Liver (tissue), 9 donors: ENCODE measurements around the gene GCN1. TPM values are rescaled to one million over a fixed set of nuclear protein-coding genes. Genes with fewer than 3 reads are reported as not detected.

Source experiments
- DNase-seq: peaks from one replicate; pipeline ENCODE4 v3.0.0-alpha.2; 2017; ENCODE audit warnings: low spot score
- H3K27ac ChIP-seq, 2 donors: one replicate each; pipeline ENCODE4 v1.7.0; 2013; ENCODE audit warnings: inconsistent platforms in 2 of 2, low read length in 2 of 2, control low read depth in 1 of 2, low read depth in 1 of 2, mild to moderate bottlenecking in 1 of 2
- H3K27me3 ChIP-seq, 4 donors: one replicate each; pipeline versions ENCODE4 v1.6.1 to v1.7.0; 2013; ENCODE audit warnings: low read length in 3 of 4, inconsistent platforms in 1 of 4, mild to moderate bottlenecking in 1 of 4, moderate library complexity in 1 of 4; ENCODE audit not compliant: control insufficient read depth in 4 of 4, insufficient read depth in 4 of 4
- H3K36me3 ChIP-seq, 4 donors: one replicate each; pipeline versions ENCODE4 v1.6.1 to v1.7.0; 2013; ENCODE audit warnings: low read length in 3 of 4, mild to moderate bottlenecking in 3 of 4, low read depth in 1 of 4, moderate library complexity in 1 of 4; ENCODE audit not compliant: control insufficient read depth in 4 of 4, insufficient read depth in 3 of 4
- H3K4me1 ChIP-seq, 4 donors: one replicate each; pipeline versions ENCODE4 v1.6.1 to v1.7.0; 2013; ENCODE audit warnings: low read length in 3 of 4, mild to moderate bottlenecking in 3 of 4, moderate library complexity in 1 of 4; ENCODE audit not compliant: control insufficient read depth in 4 of 4, insufficient read depth in 4 of 4
- H3K4me3 ChIP-seq, 3 donors: one replicate each; pipeline versions ENCODE4 v1.6.1 to v1.7.0; 2013; ENCODE audit warnings: low read length in 3 of 3, control low read depth in 1 of 3, low read depth in 1 of 3, mild to moderate bottlenecking in 1 of 3
- H3K9ac ChIP-seq, 2 donors: one replicate each; pipeline ENCODE4 v1.7.0; 2013; ENCODE audit warnings: low read length in 2 of 2, mild to moderate bottlenecking in 2 of 2, moderate library complexity in 2 of 2, control low read depth in 1 of 2, low read depth in 1 of 2
- H3K9me3 ChIP-seq, 4 donors: one replicate each; pipeline versions ENCODE4 v1.6.1 to v1.7.0; 2013; ENCODE audit warnings: low read length in 3 of 4; ENCODE audit not compliant: control insufficient read depth in 4 of 4
- EGR1 ChIP-seq, 2 donors: IDR thresholded peaks; 2 replicates each; pipeline ENCODE4 v1.6.1; 2016 to 2018; ENCODE audit warnings: antibody characterized with exemption in 2 of 2, low read depth in 2 of 2
- FOXA1 ChIP-seq: IDR thresholded peaks from 2 replicates; pipeline ENCODE4 v1.6.1; 2016; ENCODE audit warnings: antibody characterized with exemption
- GABPA ChIP-seq, 2 donors: IDR thresholded peaks in 1 of 2; conservative IDR thresholded peaks in 1 of 2; 2 replicates each; pipeline ENCODE4 v1.6.1; 2016; ENCODE audit warnings: antibody characterized with exemption in 2 of 2, mild to moderate bottlenecking in 1 of 2, moderate library complexity in 1 of 2
- HNF4A ChIP-seq, 2 donors: conservative IDR thresholded peaks; 2 replicates each; pipeline ENCODE4 v1.6.1; 2016; ENCODE audit warnings: antibody characterized with exemption in 2 of 2, mild to moderate bottlenecking in 2 of 2
- RXRA ChIP-seq, 2 donors: IDR thresholded peaks; 2 replicates each; pipeline ENCODE4 v1.6.1; 2017 to 2018; ENCODE audit warnings: antibody characterized with exemption in 2 of 2, mild to moderate bottlenecking in 1 of 2
- TAF1 ChIP-seq: conservative IDR thresholded peaks from 2 replicates; pipeline ENCODE4 v1.6.1; 2016; ENCODE audit warnings: antibody characterized with exemption, mild to moderate bottlenecking
- YY1 ChIP-seq: IDR thresholded peaks from 2 replicates; pipeline ENCODE4 v1.6.1; 2016; ENCODE audit warnings: antibody characterized with exemption, mild to moderate bottlenecking
- WGBS: extraction: QIAGEN DNeasy Blood & Tissue Kit; methylation state at CpG from one replicate; pipeline ENCODE4 v1.1.7; 2013; 5-methylcytosine and 5-hydroxymethylcytosine counted together
- polyA plus RNA-seq, 2 donors: library from polyadenylated mRNA; stranded (reverse) in 1 of 2; unstranded in 1 of 2; fragments of 200-250 nt in 1 of 2; fragments of >200 nt in 1 of 2; fragmentation: Nextera tagmentation in 1 of 2; extraction: Ambion mirVana in 1 of 2; gene quantifications; one replicate each; pipeline versions ENCODE4 v1.2.1 to v1.2.3, GENCODE V29; 2013 to 2015
- total RNA-seq, 2 donors: library from RNA; depleted of rRNA; stranded (reverse); fragments of >200 nt; gene quantifications; one replicate each; pipeline ENCODE4 v1.2.3, GENCODE V29; 2014
- TF ChIP-seq, protein P1 (sequence below): fragments of 150-350 bp; IDR thresholded peaks from 2 replicates; pipeline ENCODE4 v1.5.1; 2017; ENCODE audit warnings: improper control_type of control experiment, low read depth, low read length; ENCODE audit not compliant: missing input control
- TF ChIP-seq, protein P2 (sequence below): IDR thresholded peaks from 2 replicates; pipeline ENCODE4 v1.6.1; 2016; ENCODE audit warnings: antibody characterized with exemption
- TF ChIP-seq, protein P3 (sequence below): IDR thresholded peaks from 2 replicates; pipeline ENCODE4 v1.6.1; 2016; ENCODE audit warnings: antibody characterized with exemption
- TF ChIP-seq, protein P4 (sequence below): IDR thresholded peaks from 2 replicates; pipeline ENCODE4 v1.6.1; 2016; ENCODE audit warnings: antibody characterized with exemption
- donor health status: healthy.
- donor health status: healthy.
- donor health status: healthy.
- donor health status: healthy.
- donor health status: healthy.

The GCN1 gene
- total and polyA plus RNA-seq, 4 donors = 7.3 to 78.6 (median 25.8) TPM

DNA sequence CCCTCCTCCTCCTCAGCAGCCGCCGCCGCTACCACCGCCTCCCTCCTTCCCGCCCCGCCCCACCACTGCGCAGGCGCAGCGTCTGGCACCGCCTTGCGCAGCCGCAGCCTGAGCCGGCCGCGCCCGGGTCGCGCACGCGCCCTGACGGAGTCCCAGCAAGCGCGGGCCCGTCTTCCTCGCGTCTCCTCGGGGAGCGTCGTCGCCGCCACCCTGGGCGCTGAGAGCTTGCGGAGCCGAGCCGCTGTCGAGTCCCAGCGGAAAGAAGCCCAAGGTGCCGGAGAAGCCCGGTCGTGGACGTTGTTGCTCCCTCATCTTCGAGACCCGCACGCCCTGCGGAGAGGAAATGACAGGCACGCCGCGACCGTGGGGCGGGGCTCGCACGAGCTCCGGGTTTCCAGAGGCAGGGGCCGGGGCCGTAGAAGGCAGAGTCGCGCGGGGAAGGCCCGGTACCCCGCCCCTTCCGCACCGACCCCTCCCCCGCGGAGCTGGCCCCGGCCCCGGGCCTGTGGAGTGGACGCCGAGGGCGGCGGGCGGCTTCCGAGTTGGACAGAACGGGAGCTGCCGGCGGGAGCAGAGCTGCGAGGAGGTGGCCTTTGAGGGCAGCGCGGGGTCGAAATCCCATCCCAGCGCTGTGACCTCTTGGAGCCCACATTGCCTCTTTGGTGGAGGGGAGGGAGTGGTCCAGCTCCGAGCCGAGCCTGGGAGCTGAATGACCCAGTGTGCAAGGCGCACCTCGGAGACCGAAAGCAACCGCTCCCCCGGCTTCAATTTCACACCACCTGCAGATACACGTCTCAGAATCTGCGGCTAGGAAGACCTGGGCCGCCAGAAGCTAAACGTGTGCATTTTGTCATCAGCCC is 77.5 kb downstream of the GCN1 start:
- Histone ChIP-seq H3K27me3 (no peaks in the 10 kb centered on the region), H3K4me1 (peaks cover 13 to 30% (median 26%) of the 10 kb centered on the region in 4 donors), H3K4me3 (peak overlapping the region; percentile 94 to 97 (median 95)), H3K36me3 (no peaks in the 10 kb centered on the region), H3K27ac (peak overlapping the region; percentile 93 to 96), H3K9me3 (no peaks in the 10 kb centered on the region), H3K9ac (peak overlapping the region; percentile 65 to 74)
- under 1% methylated on average over 91 of the region's 91 CpGs for WGBS
- peak; percentile 96 for DNase-seq
- TF ChIP-seq HNF4A (conservative IDR thresholded peaks at IDR 0.05) (no peak), RXRA (IDR thresholded peaks at IDR 0.05) (no peak), TAF1 (no peak), FOXA1 (no peak), GABPA (IDR thresholded peaks at IDR 0.05 in 1 of 2, conservative IDR thresholded peaks at IDR 0.05 in 1 of 2) (peak in 1 of 2 donors; percentile 50)
- TF ChIP-seq, protein P1, sequence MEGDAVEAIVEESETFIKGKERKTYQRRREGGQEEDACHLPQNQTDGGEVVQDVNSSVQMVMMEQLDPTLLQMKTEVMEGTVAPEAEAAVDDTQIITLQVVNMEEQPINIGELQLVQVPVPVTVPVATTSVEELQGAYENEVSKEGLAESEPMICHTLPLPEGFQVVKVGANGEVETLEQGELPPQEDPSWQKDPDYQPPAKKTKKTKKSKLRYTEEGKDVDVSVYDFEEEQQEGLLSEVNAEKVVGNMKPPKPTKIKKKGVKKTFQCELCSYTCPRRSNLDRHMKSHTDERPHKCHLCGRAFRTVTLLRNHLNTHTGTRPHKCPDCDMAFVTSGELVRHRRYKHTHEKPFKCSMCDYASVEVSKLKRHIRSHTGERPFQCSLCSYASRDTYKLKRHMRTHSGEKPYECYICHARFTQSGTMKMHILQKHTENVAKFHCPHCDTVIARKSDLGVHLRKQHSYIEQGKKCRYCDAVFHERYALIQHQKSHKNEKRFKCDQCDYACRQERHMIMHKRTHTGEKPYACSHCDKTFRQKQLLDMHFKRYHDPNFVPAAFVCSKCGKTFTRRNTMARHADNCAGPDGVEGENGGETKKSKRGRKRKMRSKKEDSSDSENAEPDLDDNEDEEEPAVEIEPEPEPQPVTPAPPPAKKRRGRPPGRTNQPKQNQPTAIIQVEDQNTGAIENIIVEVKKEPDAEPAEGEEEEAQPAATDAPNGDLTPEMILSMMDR = no peak
- TF ChIP-seq, protein P2, sequence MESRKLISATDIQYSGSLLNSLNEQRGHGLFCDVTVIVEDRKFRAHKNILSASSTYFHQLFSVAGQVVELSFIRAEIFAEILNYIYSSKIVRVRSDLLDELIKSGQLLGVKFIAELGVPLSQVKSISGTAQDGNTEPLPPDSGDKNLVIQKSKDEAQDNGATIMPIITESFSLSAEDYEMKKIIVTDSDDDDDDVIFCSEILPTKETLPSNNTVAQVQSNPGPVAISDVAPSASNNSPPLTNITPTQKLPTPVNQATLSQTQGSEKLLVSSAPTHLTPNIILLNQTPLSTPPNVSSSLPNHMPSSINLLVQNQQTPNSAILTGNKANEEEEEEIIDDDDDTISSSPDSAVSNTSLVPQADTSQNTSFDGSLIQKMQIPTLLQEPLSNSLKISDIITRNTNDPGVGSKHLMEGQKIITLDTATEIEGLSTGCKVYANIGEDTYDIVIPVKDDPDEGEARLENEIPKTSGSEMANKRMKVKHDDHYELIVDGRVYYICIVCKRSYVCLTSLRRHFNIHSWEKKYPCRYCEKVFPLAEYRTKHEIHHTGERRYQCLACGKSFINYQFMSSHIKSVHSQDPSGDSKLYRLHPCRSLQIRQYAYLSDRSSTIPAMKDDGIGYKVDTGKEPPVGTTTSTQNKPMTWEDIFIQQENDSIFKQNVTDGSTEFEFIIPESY = no peak
- TF ChIP-seq, protein P3, sequence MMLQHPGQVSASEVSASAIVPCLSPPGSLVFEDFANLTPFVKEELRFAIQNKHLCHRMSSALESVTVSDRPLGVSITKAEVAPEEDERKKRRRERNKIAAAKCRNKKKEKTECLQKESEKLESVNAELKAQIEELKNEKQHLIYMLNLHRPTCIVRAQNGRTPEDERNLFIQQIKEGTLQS = no peak

DNA sequence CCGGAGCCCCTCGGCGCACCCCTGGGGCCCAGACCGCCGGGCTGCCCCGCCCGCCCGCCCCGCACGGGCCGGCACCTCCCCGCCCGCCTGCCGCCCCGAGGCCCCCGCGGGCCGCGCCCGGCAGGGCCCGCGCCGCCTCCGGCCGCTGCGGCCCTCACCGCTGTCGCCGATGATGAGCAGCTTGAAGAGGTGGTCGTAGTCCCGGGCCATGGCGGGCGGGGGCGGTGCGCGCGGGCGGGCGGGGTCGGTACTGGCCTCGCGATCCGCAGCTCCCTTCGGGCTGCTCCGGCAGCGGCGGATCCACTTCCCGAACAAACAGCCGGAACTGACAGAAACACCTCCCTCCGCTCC is 78.1 kb downstream of the GCN1 start, which contains the start of gene RAB35:
Gene RAB35 (minus strand): TSS at position 313 of the 351 bp plus-strand sequence. CDS start 103 bp downstream, at position 210.
- H3K36me3 ChIP-seq = no peaks in the 10 kb centered on the region
- H3K4me1 ChIP-seq = peaks cover 13 to 30% (median 26%) of the 10 kb centered on the region in 4 donors
- TF ChIP-seq YY1 (no peak), TAF1 (no peak), EGR1 (IDR thresholded peaks at IDR 0.05; ENCODE audit: low read depth in 2 of 2) (no peak)
- TF ChIP-seq, protein P4, sequence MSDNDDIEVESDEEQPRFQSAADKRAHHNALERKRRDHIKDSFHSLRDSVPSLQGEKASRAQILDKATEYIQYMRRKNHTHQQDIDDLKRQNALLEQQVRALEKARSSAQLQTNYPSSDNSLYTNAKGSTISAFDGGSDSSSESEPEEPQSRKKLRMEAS = no peak
- H3K4me3 ChIP-seq = peak within 1 kb of the TSS; percentile 95 to 97 (median 96)
- no peak for DNase-seq
- H3K9ac ChIP-seq = peak within 1 kb of the TSS; percentile 65 to 74
- peak within 1 kb of the TSS; percentile 93 to 96 for H3K27ac ChIP-seq
- no peaks in the 10 kb centered on the region for H3K9me3 ChIP-seq
- H3K27me3 ChIP-seq = no peaks in the 10 kb centered on the region
- WGBS = under 1% methylated on average over 50 of the region's 50 CpGs
